Fibroblast of skin of right quadriceps (primary cell): Measurements from ENCODE around the gene PSMB7.
"Not testable (repeated sequence)": the region's sequence is repeated elsewhere in the genome, so short reads cannot be mapped to it uniquely, and the experiment has no call there.

Source experiments
- DNase-seq: peaks from one replicate; pipeline ENCODE4 v3.0.0-alpha.2; 2013

Gene PSMB7

GRCh38 chr9:124442826-124443225 is 27.6 kb upstream of the PSMB7 start:
- DNase-seq = no peak

- no peak for DNase-seq
Observed at GRCh38 chr9:124442379-124442778, 27.1 kb upstream of the PSMB7 start.

- DNase-seq = no peak
Observed at GRCh38 chr9:124441291-124441690, 26.0 kb upstream of the PSMB7 start.

GRCh38 chr9:124440786-124441185 is 25.5 kb upstream of the PSMB7 start:
- no peak for DNase-seq

- no peak for DNase-seq
Observed at GRCh38 chr9:124439686-124440243, 24.5 kb upstream of the PSMB7 start.

GRCh38 chr9:124439086-124439485 is 23.8 kb upstream of the PSMB7 start:
- no peak for DNase-seq

- no peak for DNase-seq
Observed at GRCh38 chr9:124438091-124438490, 22.8 kb upstream of the PSMB7 start.

GRCh38 chr9:124437086-124437485 is 21.8 kb upstream of the PSMB7 start:
- no peak for DNase-seq

GRCh38 chr9:124436320-124436719 is 21.1 kb upstream of the PSMB7 start:
- no peak for DNase-seq

GRCh38 chr9:124429530-124429867 is 14.3 kb upstream of the PSMB7 start:
- DNase-seq = no peak

GRCh38 chr9:124428751-124429529 is 13.7 kb upstream of the PSMB7 start:
- no peak for DNase-seq

- DNase-seq = no peak
Observed at GRCh38 chr9:124427281-124427680, 12.0 kb upstream of the PSMB7 start.

- no peak for DNase-seq
Observed at GRCh38 chr9:124426361-124426760, 11.1 kb upstream of the PSMB7 start.

- not testable (repeated sequence) for DNase-seq
Observed at GRCh38 chr9:124425733-124426132, 10.5 kb upstream of the PSMB7 start.

- no peak for DNase-seq
Observed at GRCh38 chr9:124423591-124423990, 8.3 kb upstream of the PSMB7 start.

- no peak for DNase-seq
Observed at GRCh38 chr9:124423155-124423554, 7.9 kb upstream of the PSMB7 start.

GRCh38 chr9:124420991-124421543 is 5.8 kb upstream of the PSMB7 start:
- no peak for DNase-seq

GRCh38 chr9:124419832-124420489 is 4.7 kb upstream of the PSMB7 start:
- DNase-seq = no peak

- no peak for DNase-seq
Observed at GRCh38 chr9:124415852-124416484, 726 bp upstream of the PSMB7 start.

- DNase-seq = no peak
Observed at GRCh38 chr9:124414612-124415011, 630 bp downstream of the PSMB7 start.

- DNase-seq = no peak
Observed at GRCh38 chr9:124412228-124412575, 3.0 kb downstream of the PSMB7 start.

- peak; percentile 53 for DNase-seq
Observed at GRCh38 chr9:124411514-124412227, 3.6 kb downstream of the PSMB7 start.

GRCh38 chr9:124410321-124410913 is 4.8 kb downstream of the PSMB7 start:
- DNase-seq = no peak
